ENCODE results near the gene C8B. TPM values are rescaled to one million over a fixed set of nuclear protein-coding genes. Genes with fewer than 3 reads are reported as not detected.

Gene C8B
- total RNA-seq, 4 donors from 2014 or later = not detected

DNA sequence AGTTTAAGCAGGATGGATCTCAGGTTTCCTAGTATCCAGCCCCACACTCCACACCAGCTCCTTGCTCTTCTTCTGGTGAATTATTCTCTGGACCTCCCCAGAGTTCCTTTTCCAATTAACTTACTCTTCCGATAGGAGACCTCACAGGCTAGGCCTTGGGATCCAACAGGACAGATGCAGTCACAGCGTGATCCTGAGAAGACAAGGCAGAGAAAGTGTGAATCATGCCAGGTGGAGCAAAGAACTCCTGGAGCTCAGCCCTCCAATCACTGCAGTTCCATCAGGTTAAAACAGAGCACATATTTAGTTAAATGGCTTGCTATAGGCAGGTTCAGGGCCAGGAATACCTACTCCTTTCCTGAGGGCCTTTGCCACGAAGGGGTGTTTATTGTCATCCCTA lies 34.1 kb downstream of the C8B start:
- TF ChIP-seq, protein P1, sequence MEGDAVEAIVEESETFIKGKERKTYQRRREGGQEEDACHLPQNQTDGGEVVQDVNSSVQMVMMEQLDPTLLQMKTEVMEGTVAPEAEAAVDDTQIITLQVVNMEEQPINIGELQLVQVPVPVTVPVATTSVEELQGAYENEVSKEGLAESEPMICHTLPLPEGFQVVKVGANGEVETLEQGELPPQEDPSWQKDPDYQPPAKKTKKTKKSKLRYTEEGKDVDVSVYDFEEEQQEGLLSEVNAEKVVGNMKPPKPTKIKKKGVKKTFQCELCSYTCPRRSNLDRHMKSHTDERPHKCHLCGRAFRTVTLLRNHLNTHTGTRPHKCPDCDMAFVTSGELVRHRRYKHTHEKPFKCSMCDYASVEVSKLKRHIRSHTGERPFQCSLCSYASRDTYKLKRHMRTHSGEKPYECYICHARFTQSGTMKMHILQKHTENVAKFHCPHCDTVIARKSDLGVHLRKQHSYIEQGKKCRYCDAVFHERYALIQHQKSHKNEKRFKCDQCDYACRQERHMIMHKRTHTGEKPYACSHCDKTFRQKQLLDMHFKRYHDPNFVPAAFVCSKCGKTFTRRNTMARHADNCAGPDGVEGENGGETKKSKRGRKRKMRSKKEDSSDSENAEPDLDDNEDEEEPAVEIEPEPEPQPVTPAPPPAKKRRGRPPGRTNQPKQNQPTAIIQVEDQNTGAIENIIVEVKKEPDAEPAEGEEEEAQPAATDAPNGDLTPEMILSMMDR (IDR thresholded peaks at IDR 0.05; ENCODE audit: low read depth) = no peak

DNA sequence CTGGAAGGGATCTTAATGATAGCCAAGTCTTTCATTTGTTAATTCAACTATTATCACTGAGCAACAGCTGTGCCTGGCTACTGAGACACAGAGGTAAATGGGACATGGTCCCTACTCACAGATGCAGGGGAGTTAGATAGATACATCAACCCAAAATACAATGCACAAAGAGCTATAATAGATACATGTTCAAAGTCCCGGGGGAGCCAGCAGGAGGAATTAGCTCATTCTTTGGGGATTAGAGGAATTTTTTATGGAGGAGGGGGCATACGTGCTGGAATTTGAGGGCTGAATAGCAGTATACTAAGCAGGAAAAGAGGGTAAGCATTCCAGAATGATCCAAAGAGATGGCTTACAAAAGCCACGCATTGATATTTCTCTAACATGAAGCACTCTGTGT lies 34.6 kb downstream of the C8B start:
- TF ChIP-seq, protein P1 (IDR thresholded peaks at IDR 0.05; ENCODE audit: low read depth) = no peak

DNA sequence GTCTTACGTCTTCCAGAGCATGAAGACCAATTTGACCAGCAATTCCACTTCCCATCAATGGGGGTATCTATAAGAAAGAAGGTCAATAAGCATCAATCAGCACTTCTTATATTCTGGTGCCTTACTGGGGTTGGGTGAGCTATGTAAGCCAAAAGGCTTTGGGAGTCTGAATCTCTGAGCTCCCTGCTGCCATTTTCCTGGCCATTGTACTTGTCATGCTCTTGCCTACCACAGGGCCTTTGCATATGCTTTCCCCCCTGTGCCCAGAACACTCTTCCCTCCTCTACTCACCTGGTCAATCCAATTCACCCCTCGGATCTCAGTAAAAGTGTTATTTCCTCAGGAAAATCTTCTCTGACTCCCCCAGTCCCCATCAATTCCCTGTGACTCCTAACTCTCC lies 36.3 kb downstream of the C8B start:
- TF ChIP-seq, protein P1 (IDR thresholded peaks at IDR 0.05; ENCODE audit: low read depth) = no peak

DNA sequence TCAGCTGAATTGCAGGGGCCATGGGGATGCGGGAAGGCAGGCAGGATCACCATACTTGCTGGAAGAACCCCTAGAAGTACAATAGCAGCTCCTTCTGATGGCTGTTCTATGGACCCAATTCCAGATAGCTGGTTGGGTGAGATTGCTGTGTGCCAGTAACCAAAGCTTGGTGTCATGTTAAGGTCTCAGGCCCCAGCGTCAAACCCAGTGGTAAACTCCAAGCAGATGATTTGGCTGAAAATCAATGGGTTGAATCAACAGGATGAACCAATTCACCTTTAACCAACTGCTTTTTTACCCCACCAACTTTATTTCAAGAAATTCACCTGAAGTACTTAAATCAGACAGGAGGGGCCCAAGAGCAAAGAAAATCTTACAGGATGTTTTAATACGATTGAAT lies 37.8 kb downstream of the C8B start:
- TF ChIP-seq, protein P1 (IDR thresholded peaks at IDR 0.05; ENCODE audit: low read depth) = no peak

DNA sequence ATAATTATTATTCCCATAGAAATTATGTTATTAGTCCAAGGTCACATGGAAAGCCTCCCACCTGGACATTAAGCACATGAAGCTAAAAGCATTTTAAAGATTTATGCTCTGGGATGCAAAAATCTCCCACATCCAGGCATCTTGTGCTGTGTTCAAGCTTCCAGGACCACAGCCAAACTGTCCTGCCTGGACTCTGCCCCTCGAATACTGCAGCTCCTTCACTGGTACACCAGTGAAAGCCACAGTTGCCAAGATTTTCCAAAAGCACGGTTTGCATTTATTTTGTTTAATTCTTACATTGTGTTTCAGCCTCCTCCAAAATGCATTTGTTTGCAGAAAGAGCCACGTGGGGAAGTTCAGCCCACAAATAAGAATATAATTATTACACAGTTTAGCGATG lies 38.6 kb downstream of the C8B start:
- TF ChIP-seq, protein P1 (IDR thresholded peaks at IDR 0.05; ENCODE audit: low read depth) = no peak

DNA sequence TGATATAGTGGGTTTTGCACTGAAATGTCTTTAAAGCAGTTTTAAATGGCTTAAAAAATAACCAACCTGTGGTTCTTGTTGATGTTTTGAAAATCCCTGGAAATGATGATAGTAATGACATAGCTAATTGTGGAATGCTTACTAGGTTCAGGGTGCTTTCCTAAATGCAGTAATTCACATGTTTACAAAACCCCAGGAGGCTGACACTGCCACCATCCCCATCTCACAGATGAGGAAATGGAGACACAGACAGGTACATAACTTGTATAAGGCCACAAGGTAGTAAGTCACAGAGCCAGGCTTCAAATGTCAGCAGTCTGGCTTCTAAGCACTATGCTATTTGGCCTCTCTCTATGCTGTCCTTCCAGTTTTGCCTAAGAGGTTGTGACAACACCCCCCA lies 40.6 kb downstream of the C8B start:
- TF ChIP-seq, protein P1 (IDR thresholded peaks at IDR 0.05; ENCODE audit: low read depth) = no peak

DNA sequence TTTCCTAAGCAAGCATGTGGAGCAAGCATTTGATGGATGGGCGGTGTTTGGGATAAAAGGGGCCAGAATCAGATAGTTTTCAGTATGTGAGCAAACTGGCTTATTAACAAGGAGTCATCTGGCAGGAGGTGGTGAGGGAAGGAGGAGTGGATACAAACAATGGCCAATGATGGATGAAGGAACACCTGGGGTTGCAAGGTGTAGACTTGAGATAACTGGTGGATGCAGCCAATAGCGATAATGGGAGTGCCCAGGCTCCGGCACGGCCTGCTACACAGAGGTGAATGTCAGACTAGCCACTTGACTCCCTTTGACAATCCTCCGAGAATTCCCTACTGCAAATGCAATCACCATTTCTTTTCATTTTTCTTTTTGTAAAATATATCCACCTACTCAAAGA lies 41.7 kb downstream of the C8B start:
- TF ChIP-seq, protein P1 (IDR thresholded peaks at IDR 0.05; ENCODE audit: low read depth) = no peak

All from subcutaneous adipose tissue (tissue), 4 donors.